Colon (tissue), 2 donors: ENCODE results near the gene KLF7.

Experiments used
- FAIRE-seq: peaks from 2 replicates; lab custom pipeline; 2012; peaks lifted over from hg19 to GRCh38; lab: Jason Lieb, UNC
- donor health status: control.
- donor health status: control.

Gene KLF7

GRCh38 chr2:207123776-207124391 is 41.9 kb downstream of the KLF7 start:
- FAIRE-seq: no peak

GRCh38 chr2:207123335-207123744 is 42.4 kb downstream of the KLF7 start:
- FAIRE-seq: no peak

- FAIRE-seq: no peak
Measured at GRCh38 chr2:207122651-207123334, 43.0 kb downstream of the KLF7 start.

GRCh38 chr2:207121784-207122183 is 44.0 kb downstream of the KLF7 start:
- FAIRE-seq: no peak

GRCh38 chr2:207119048-207119447 is 46.7 kb downstream of the KLF7 start:
- FAIRE-seq: no peak

GRCh38 chr2:207117668-207118067 is 48.1 kb downstream of the KLF7 start:
- no peak for FAIRE-seq

- FAIRE-seq: no peak
Measured at GRCh38 chr2:207115715-207116364, 49.9 kb downstream of the KLF7 start.

GRCh38 chr2:207113414-207113813 is 52.3 kb downstream of the KLF7 start:
- FAIRE-seq: no peak

- FAIRE-seq: no peak
Measured at GRCh38 chr2:207112785-207113184, 53.0 kb downstream of the KLF7 start.

GRCh38 chr2:207112383-207112782 is 53.4 kb downstream of the KLF7 start:
- FAIRE-seq: no peak

- no peak for FAIRE-seq
Measured at GRCh38 chr2:207111757-207112156, 54.0 kb downstream of the KLF7 start.

- FAIRE-seq: no peak
Measured at GRCh38 chr2:207110715-207111114, 55.0 kb downstream of the KLF7 start.

- FAIRE-seq: no peak
Measured at GRCh38 chr2:207110310-207110709, 55.4 kb downstream of the KLF7 start.

- no peak for FAIRE-seq
Measured at GRCh38 chr2:207109768-207110167, 56.0 kb downstream of the KLF7 start.

GRCh38 chr2:207108440-207108839 is 57.3 kb downstream of the KLF7 start:
- FAIRE-seq: no peak

GRCh38 chr2:207107551-207107950 is 58.2 kb downstream of the KLF7 start:
- FAIRE-seq: no peak

- FAIRE-seq: no peak
Measured at GRCh38 chr2:207107131-207107530, 58.6 kb downstream of the KLF7 start.

GRCh38 chr2:207103132-207103531 is 62.6 kb downstream of the KLF7 start:
- no peak for FAIRE-seq

- no peak for FAIRE-seq
Measured at GRCh38 chr2:207101984-207102383, 63.8 kb downstream of the KLF7 start.

GRCh38 chr2:207097278-207097677 is 68.5 kb downstream of the KLF7 start:
- no peak for FAIRE-seq

GRCh38 chr2:207095963-207096362 is 69.8 kb downstream of the KLF7 start:
- no peak for FAIRE-seq

- no peak for FAIRE-seq
Measured at GRCh38 chr2:207093234-207093633, 72.5 kb downstream of the KLF7 start.

- no peak for FAIRE-seq
Measured at GRCh38 chr2:207092818-207093217, 72.9 kb downstream of the KLF7 start.

GRCh38 chr2:207091928-207092327 is 73.8 kb downstream of the KLF7 start:
- FAIRE-seq: no peak
